H1 (cell line): ENCODE data around the gene S100A8. TPM values are rescaled to one million over a fixed set of nuclear protein-coding genes. Genes with fewer than 3 reads are reported as not detected.

Experiments used
- CTCF ChIA-PET: fragments of 300-600 bp; sonication (Branson Sonifier 250); formaldehyde crosslinking; loops from one replicate; lab custom pipeline; 2021; ENCODE audit not compliant: partially characterized antibody; lab: Charles Lee
- POLR2A ChIA-PET: fragments of 300-600 bp; sonication (Branson Sonifier 250); formaldehyde crosslinking; loops from one replicate; lab custom pipeline; 2021; ENCODE audit warnings: inconsistent platforms; ENCODE audit not compliant: partially characterized antibody; lab: Charles Lee
- DNase-seq, 2 experiments: peaks; one replicate each; pipeline versions ENCODE4 v3.0.0 to v3.0.0-alpha.2; 2010 to 2022; ENCODE audit warnings: low spot score in 2 of 2, low read depth in 1 of 2, mixed read lengths in 1 of 2
- FAIRE-seq: peaks from 2 replicates; lab custom pipeline; 2011; peaks lifted over from hg19 to GRCh38; lab: Jason Lieb, UNC
- H2AFZ ChIP-seq: 2 replicates; pipeline ENCODE4 v1.8.1; 2012; ENCODE audit warnings: low read length, inconsistent platforms
- H2AK5ac ChIP-seq: 2 replicates; pipeline ENCODE4 v1.6.1; 2013; ENCODE audit warnings: low read depth, low read length
- H2BK120ac ChIP-seq: replicated peaks from 2 replicates; pipeline ENCODE3; 2013; ENCODE audit warnings: low read depth, low read length, inconsistent platforms
- H2BK12ac ChIP-seq: 2 replicates; pipeline ENCODE4 v1.6.1; 2013; ENCODE audit warnings: low read depth, low read length
- H2BK15ac ChIP-seq: 2 replicates; pipeline ENCODE4 v1.6.1; 2013; ENCODE audit warnings: low read length
- H2BK20ac ChIP-seq: 2 replicates; pipeline ENCODE4 v1.6.1; 2013; ENCODE audit warnings: low read length
- H2BK5ac ChIP-seq: 2 replicates; pipeline ENCODE4 v1.6.1; 2013; ENCODE audit warnings: low read depth, low read length
- H3K14ac ChIP-seq: 2 replicates; pipeline ENCODE4 v1.6.1; 2013; ENCODE audit warnings: inconsistent platforms; ENCODE audit not compliant: insufficient read length
- H3K18ac ChIP-seq: 2 replicates; pipeline ENCODE4 v1.6.1; 2013; ENCODE audit warnings: low read length; ENCODE audit errors: extremely low read depth
- H3K23ac ChIP-seq: 2 replicates; pipeline ENCODE4 v1.6.1; 2013; ENCODE audit warnings: inconsistent platforms; ENCODE audit not compliant: insufficient read length
- H3K23me2 ChIP-seq: 2 replicates; pipeline ENCODE4 v1.6.1; 2013; ENCODE audit warnings: low read depth, low read length
- H3K27ac ChIP-seq: 2 replicates; pipeline ENCODE4 v1.6.1; 2011; ENCODE audit warnings: low read depth, low read length, inconsistent platforms
- H3K27me3 ChIP-seq, 4 experiments: replicated peaks in 1 of 4; 1 replicate in 1 of 4; 2 replicates in 3 of 4; pipeline versions ENCODE4 v1.6.1 to v1.8.1; 2011 to 2013; ENCODE audit warnings: low read length in 3 of 4, mild to moderate bottlenecking in 3 of 4, inconsistent platforms in 2 of 4, mixed read lengths in 2 of 4, moderate library complexity in 1 of 4; ENCODE audit not compliant: control insufficient read depth in 3 of 4, insufficient read depth in 3 of 4; ENCODE audit errors: extremely low read depth in 1 of 4
- H3K36me3 ChIP-seq, 4 experiments: 2 replicates each; pipeline versions ENCODE4 v1.6.1 to v1.8.1; 2011 to 2013; ENCODE audit warnings: mild to moderate bottlenecking in 4 of 4, low read length in 3 of 4, moderate library complexity in 2 of 4, control low read depth in 1 of 4, inconsistent platforms in 1 of 4; ENCODE audit not compliant: insufficient read depth in 4 of 4, control insufficient read depth in 2 of 4
- H3K4ac ChIP-seq: replicated peaks from 2 replicates; pipeline ENCODE3; 2013; ENCODE audit warnings: low read length, low read depth, mixed read lengths, inconsistent platforms; ENCODE audit not compliant: insufficient read length
- H3K4me1 ChIP-seq, 4 experiments: replicated peaks in 1 of 4; 1 replicate in 1 of 4; 2 replicates in 3 of 4; pipeline versions ENCODE4 v1.6.1 to v1.8.1; 2011 to 2013; ENCODE audit warnings: low read length in 3 of 4, inconsistent platforms in 2 of 4, mixed read lengths in 1 of 4; ENCODE audit not compliant: insufficient read depth in 4 of 4, control insufficient read depth in 3 of 4
- H3K4me2 ChIP-seq, 2 experiments: 2 replicates each; pipeline versions ENCODE4 v1.6.1 to v1.8.1; 2011 to 2013; ENCODE audit warnings: low read depth in 2 of 2, low read length in 2 of 2, control low read depth in 1 of 2, inconsistent platforms in 1 of 2, mild to moderate bottlenecking in 1 of 2; ENCODE audit not compliant: insufficient read depth in 1 of 2
- H3K4me3 ChIP-seq, 4 experiments: fragments of 200-600, 300-600 bp in 1 of 4; sonication (generic), shearing (Covaris generic), sonication (Bioruptor Twin) in 1 of 4; 2 replicates each; pipeline versions ENCODE4 v1.5.1 to v1.8.1; 2011 to 2016; ENCODE audit warnings: low read length in 4 of 4, low read depth in 3 of 4, control low read depth in 2 of 4, inconsistent platforms in 2 of 4, mild to moderate bottlenecking in 2 of 4, mixed read lengths in 1 of 4, moderate library complexity in 1 of 4; ENCODE audit not compliant: insufficient read depth in 2 of 4; ENCODE audit errors: extremely low read depth in 1 of 4
- H3K56ac ChIP-seq: replicated peaks from 2 replicates; pipeline ENCODE3; 2013; ENCODE audit warnings: low read depth, mild to moderate bottlenecking, mixed read lengths, low read length, inconsistent platforms; ENCODE audit not compliant: insufficient read length
- H3K79me1 ChIP-seq: 2 replicates; pipeline ENCODE4 v1.6.1; 2013; ENCODE audit warnings: low read depth, low read length, control low read depth
- H3K79me2 ChIP-seq, 2 experiments: 2 replicates each; pipeline versions ENCODE4 v1.6.1 to v1.8.1; 2012 to 2013; ENCODE audit warnings: low read length in 2 of 2, mild to moderate bottlenecking in 2 of 2, inconsistent platforms in 1 of 2; ENCODE audit not compliant: insufficient read depth in 2 of 2, control insufficient read depth in 1 of 2
- H3K9ac ChIP-seq, 4 experiments: replicated peaks in 1 of 4; 1 replicate in 1 of 4; 2 replicates in 3 of 4; pipeline versions ENCODE4 v1.6.1 to v1.8.1; 2011 to 2013; ENCODE audit warnings: low read depth in 3 of 4, low read length in 3 of 4, control low read depth in 2 of 4, mild to moderate bottlenecking in 2 of 4, moderate library complexity in 2 of 4, inconsistent platforms in 1 of 4; ENCODE audit errors: extremely low read depth in 1 of 4
- H3K9me3 ChIP-seq, 2 experiments: 2 replicates each; pipeline versions ENCODE4 v1.6.1 to v1.8.1; 2012 to 2013; ENCODE audit warnings: mild to moderate bottlenecking in 2 of 2, moderate library complexity in 2 of 2, control low read depth in 1 of 2, inconsistent platforms in 1 of 2, low read depth in 1 of 2, low read length in 1 of 2, mixed read lengths in 1 of 2; ENCODE audit not compliant: insufficient read depth in 2 of 2
- H4K20me1 ChIP-seq, 2 experiments: replicated peaks in 1 of 2; 2 replicates each; pipeline versions ENCODE3 to v1.8.1; 2011 to 2013; ENCODE audit warnings: inconsistent platforms in 2 of 2, low read length in 2 of 2, mild to moderate bottlenecking in 1 of 2; ENCODE audit not compliant: insufficient read depth in 2 of 2, control insufficient read depth in 1 of 2
- H4K5ac ChIP-seq: 2 replicates; pipeline ENCODE4 v1.6.1; 2013; ENCODE audit warnings: low read length, low read depth, mixed read lengths, inconsistent platforms; ENCODE audit not compliant: insufficient read length
- H4K8ac ChIP-seq: 2 replicates; pipeline ENCODE4 v1.8.0; 2013; ENCODE audit warnings: mild to moderate bottlenecking, moderate library complexity, low read length, inconsistent platforms; ENCODE audit not compliant: insufficient read depth; ENCODE audit errors: extremely low read depth
- H4K91ac ChIP-seq: replicated peaks from 2 replicates; pipeline ENCODE3; 2013; ENCODE audit warnings: low read length, mixed read lengths, inconsistent platforms; ENCODE audit not compliant: insufficient read length
- ASH2L ChIP-seq: fragments of 200-600, 300-600 bp; sonication (generic); IDR thresholded peaks from one replicate; pipeline ENCODE4 v1.7.1; 2017; ENCODE audit warnings: low read length
- CEBPB ChIP-seq: IDR thresholded peaks from 2 replicates; pipeline ENCODE4 v1.6.1; 2012; ENCODE audit warnings: low read depth, low read length
- CHD2 ChIP-seq: IDR thresholded peaks from 2 replicates; pipeline ENCODE4 v1.6.1; 2012; ENCODE audit warnings: low read length, improper control_type of control experiment
- CREB1 ChIP-seq: IDR thresholded peaks from 2 replicates; pipeline ENCODE4 v1.6.1; 2012; ENCODE audit warnings: inconsistent platforms
- EGR1 ChIP-seq: IDR thresholded peaks from 2 replicates; pipeline ENCODE4 v1.6.1; 2011; ENCODE audit warnings: low read depth, low read length, borderline replicate concordance
- HDAC6 ChIP-seq: IDR thresholded peaks from one replicate; pipeline ENCODE4 v1.7.1; 2012; ENCODE audit warnings: low read depth, mild to moderate bottlenecking, inconsistent platforms, low read length, moderate library complexity
- KDM4A ChIP-seq: IDR thresholded peaks from one replicate; pipeline ENCODE4 v1.7.1; 2012; ENCODE audit warnings: low read depth, mild to moderate bottlenecking, moderate library complexity, low read length, inconsistent platforms; ENCODE audit not compliant: severe bottlenecking
- PHF8 ChIP-seq: fragments of 200-600 bp; sonication (generic); conservative IDR thresholded peaks from 2 replicates; pipeline ENCODE4 v1.7.1; 2012; ENCODE audit warnings: low read depth, mild to moderate bottlenecking, inconsistent platforms, low read length, moderate library complexity
- POLR2AphosphoS5 ChIP-seq: IDR thresholded peaks from 2 replicates; pipeline ENCODE4 v1.6.1; 2011; ENCODE audit warnings: low read depth, low read length
- RFX5 ChIP-seq: IDR thresholded peaks from 2 replicates; pipeline ENCODE4 v1.6.1; 2011; ENCODE audit warnings: low read depth, low read length, improper control_type of control experiment, borderline replicate concordance
- WGBS, 2 experiments: shearing (Covaris generic) in 1 of 2; methylation state at CpG; one replicate each; pipeline versions ENCODE4 v1.1.6 to v1.1.7; 2013 to 2015; ENCODE audit warnings: low lambda C conversion rate in 2 of 2, mixed read lengths in 2 of 2, inconsistent platforms in 1 of 2, low coverage in 1 of 2, missing lambda C conversion rate in 1 of 2; ENCODE audit not compliant: insufficient replicate concordance in 2 of 2, insufficient coverage in 1 of 2, insufficient read length in 1 of 2; ENCODE audit errors: extremely low coverage in 1 of 2, missing lambda C conversion rate in 1 of 2; 5-methylcytosine and 5-hydroxymethylcytosine counted together
- polyA plus RNA-seq, 7 experiments: library from polyadenylated mRNA; depleted of rRNA in 3 of 7; stranded (reverse) in 5 of 7; unstranded in 2 of 7; fragments of >200 nt in 5 of 7; fragments of 200-250 nt in 2 of 7; gene quantifications; 1 replicate in 5 of 7; 2 replicates in 1 of 7; 4 replicates in 1 of 7; pipeline versions ENCODE4 v1.2.1 to v1.2.3, GENCODE V29; 2011 to 2013; ENCODE audit warnings: missing spikeins in 2 of 7, mixed read lengths in 2 of 7
- total RNA-seq: library from RNA; stranded (reverse); fragmentation: NEBNext Ultra II Directional; extraction: Animal tissue kit (Norgen Biotek cat#: 25700); gene quantifications from 2 replicates; pipeline ENCODE4 v1.2.1, GENCODE V29; 2021

S100A8 gene
- total and polyA plus RNA-seq, 2 of the 8 experiments (the other 6 are each of a cell fraction or from before 2014, with no cell fraction given) = not detected

- FAIRE-seq = no peak
- no peak overlapping the region for H2BK120ac ChIP-seq
- H3K27me3 ChIP-seq = no peaks in the 10 kb centered on the region
- H3K56ac ChIP-seq = no peak overlapping the region
- no peaks in the 10 kb centered on the region for H4K20me1 ChIP-seq
- no peak overlapping the region for H4K91ac ChIP-seq
- no peaks in the 10 kb centered on the region for H3K36me3 ChIP-seq
- no peak overlapping the region for H4K8ac ChIP-seq
- H4K5ac ChIP-seq = no peak overlapping the region
- WGBS, 2 experiments = 88% methylated on average over 12 of the region's 12 CpGs; no CpG with 5 or more reads in 1 of the 2 experiments
- H3K79me1 ChIP-seq = no peaks in the 10 kb centered on the region
- no peak overlapping the region for H2BK5ac ChIP-seq
- POLR2A ChIA-PET = no interaction called here
- no peak overlapping the region for H3K27ac ChIP-seq
- H3K23me2 ChIP-seq = no peaks in the 10 kb centered on the region; the same call in 1 of the 2 replicates
- H3K4me1 ChIP-seq = no peaks in the 10 kb centered on the region
- no peak for DNase-seq
- H3K4me2 ChIP-seq = no peak overlapping the region
- H3K9ac ChIP-seq = no peak overlapping the region
- H2BK20ac ChIP-seq = no peak overlapping the region
- H3K23ac ChIP-seq = no peak overlapping the region
- no peak overlapping the region for H3K4ac ChIP-seq
- H3K79me2 ChIP-seq = no peaks in the 10 kb centered on the region
- no peak overlapping the region for H2AK5ac ChIP-seq
- H2BK12ac ChIP-seq = no peak overlapping the region
- H3K9me3 ChIP-seq = no peaks in the 10 kb centered on the region
- H3K18ac ChIP-seq = no peak overlapping the region
- CTCF ChIA-PET = interaction anchor here (0.9 to 4.1 kb wide), 6 partner anchors 8 to 31 kb away, joined by 3 to 19 read pairs (median 5); no protein-coding TSS in a partner anchor
- no peak for TF ChIP-seq RFX5
- TF ChIP-seq KDM4A = no peak
- TF ChIP-seq CREB1 = no peak
- TF ChIP-seq EGR1 = no peak
- no peak for TF ChIP-seq ASH2L
- TF ChIP-seq POLR2AphosphoS5 = no peak
- TF ChIP-seq CHD2 = no peak
- TF ChIP-seq PHF8 = no peak
- TF ChIP-seq HDAC6 = no peak
- no peak for TF ChIP-seq CEBPB
- no peak overlapping the region for H2AFZ ChIP-seq
- no peak overlapping the region for H3K14ac ChIP-seq
- H2BK15ac ChIP-seq = no peak overlapping the region
- no peak overlapping the region for H3K4me3 ChIP-seq
These were observed 25.9 kb downstream of the S100A8 start for GRCh38 chr1:153364766-153365666.
